Non-pigmented ciliary epithelial cell (primary cell): ENCODE measurements around the gene GPS1.

Source experiments
- DNase-seq: peaks from one replicate; pipeline ENCODE4 v3.0.0-alpha.2; 2010; ENCODE audit warnings: low read depth

Gene GPS1

GRCh38 chr17:82079001-82079677, 27.4 kb downstream of the GPS1 start:
- no peak for DNase-seq

DNA sequence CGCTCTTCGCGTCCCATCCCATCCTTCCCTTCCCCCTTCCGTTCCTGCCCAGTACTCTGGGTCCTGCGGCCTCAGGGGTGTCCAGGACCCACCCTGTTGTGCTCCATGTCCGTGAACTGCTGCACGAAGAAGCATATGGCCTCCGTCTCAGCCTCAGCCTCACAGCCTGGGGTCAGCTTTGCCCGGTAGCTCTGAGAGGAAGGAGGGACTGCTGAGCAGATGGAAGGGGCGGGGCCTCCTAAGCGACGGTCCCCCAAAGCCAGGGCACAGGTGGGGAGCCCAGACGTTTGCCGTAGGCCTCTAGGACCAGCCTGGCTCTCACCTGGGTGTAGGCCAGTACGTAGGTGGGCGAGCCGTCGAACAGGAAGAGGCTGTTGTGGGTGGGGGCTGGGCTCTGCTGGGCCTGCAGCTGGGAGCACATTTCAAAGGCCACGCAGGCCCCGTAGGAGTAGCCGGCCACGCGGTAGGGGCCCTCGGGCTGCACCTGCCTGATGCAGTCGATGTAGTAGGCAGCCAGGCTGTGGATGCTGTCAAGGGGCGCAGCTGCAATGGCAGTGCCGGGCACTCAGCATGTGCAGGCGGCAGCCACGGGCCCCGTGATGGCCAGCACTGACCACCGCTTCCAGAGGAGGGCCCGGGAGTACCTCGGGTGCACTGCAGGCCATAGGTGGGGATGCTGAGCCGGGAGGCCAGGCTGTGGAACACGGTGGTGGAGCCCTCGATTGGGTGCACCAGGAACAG, 28.5 kb downstream of the GPS1 start:
- no peak for DNase-seq

DNA sequence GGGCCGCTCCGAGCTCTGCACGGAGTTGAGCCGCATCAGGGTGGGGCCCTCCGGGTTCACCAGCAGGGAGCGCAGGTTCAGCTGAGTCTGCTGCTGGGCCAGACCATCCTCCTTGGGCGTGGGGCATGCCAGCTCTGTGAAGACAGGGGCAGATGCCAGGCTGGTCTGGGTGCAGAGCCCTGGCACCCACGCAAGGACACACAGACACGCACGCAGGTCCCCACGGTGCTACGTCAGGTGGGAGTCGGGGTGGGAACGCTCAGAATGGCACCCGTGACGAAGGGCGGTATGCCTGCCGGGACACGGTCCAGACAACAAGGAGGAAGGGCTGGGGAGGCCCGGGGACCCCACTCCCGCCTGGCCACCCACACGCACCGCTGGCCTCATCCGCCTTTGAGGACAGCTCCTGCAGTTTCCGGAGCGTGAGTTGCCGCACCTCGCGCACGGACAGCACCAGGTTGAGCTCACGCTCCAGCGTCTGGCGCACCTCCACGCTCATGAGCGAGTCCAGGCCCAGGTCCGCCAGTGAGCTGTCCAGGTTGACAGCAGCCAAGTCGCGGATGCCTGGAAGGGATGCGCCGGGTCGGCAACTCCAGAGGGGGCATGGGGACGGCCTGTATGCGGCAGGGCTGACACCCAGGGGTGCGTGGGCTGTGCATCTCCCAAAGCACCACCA, 29.2 kb downstream of the GPS1 start:
- DNase-seq, result no peak

DNA sequence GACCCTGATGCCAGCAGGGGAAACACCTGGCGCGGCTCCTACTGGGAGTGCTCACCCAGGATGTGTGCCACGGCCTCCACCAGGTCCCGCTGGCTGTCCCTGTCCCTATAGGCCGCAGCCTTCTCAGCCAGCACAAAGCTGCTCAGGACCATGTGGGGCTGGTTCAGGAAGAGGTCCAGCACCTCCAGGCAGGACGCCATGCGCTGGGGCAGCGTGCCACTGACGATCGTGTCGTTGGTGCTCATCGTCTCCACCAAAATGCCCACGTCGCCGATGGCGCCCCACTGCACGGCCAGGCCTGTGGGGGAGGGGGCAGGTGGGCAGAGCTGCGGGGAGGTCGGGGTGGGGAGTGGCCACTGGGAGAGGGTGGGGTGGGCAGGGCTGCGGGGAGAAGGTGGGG, 29.8 kb downstream of the GPS1 start:
- DNase-seq, result no peak

DNA sequence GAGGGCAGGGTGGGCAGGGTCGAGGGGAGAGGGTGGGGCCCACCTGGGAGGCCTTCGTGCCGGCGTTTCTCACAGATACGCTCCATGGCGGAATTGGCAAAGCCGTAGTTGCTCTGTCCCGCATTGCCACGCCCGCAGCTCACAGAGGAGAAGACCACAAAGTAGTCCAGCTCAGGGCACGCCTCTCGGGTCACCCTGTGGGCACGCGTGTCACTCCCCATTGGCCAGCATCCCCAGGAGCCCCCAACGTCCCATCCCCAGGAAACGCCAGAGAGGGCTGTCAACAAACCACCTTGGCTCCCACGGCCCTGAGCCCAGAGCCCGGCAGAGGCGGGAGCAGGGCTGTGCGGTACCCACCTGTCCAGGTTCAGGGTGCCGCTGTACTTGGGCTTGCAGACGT, 30.3 kb downstream of the GPS1 start:
- no peak for DNase-seq

DNA sequence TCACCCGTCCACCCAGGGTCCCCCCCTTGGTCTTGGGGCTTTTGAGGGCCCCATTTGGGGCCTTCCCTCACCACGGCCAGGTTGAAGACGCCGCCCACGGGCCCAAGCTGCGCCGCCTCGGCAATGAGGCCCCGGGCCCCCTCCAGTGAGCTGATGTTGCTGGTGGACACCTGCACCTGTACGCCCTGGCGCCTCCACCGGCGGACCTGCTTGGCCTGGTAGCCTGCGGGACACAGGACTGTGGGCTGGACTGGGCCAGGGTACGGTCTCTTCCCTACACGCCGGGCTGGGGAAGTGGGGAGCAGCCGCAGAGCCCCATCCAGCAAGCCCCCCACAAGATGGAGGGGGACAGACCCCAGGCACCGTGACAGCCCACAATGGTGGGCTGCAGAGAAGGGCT, 30.8 kb downstream of the GPS1 start:
- no peak for DNase-seq

DNA sequence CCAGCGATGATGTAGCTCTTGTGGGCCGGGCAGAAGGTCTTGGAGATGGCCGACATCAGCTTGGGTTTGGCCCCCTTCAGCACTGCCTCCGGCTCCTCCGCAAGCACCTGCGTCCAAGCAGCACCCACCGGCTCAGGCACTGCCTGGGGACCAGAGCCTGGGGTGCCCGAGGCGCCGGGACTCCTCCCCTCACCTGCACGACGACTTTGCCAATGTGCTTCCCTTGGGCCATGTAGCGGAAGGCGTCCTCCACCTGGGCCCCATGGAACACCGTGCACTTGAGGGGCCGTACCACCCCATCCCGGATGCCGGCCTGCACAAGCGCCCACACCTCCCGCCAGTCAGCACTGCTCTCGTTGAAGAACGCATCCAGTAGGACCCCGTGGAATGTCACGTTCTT, 31.3 kb downstream of the GPS1 start:
- DNase-seq, result no peak

- DNase-seq, result no peak
These were observed 32.0 kb downstream of the GPS1 start for GRCh38 chr17:82083533-82084359.

DNA sequence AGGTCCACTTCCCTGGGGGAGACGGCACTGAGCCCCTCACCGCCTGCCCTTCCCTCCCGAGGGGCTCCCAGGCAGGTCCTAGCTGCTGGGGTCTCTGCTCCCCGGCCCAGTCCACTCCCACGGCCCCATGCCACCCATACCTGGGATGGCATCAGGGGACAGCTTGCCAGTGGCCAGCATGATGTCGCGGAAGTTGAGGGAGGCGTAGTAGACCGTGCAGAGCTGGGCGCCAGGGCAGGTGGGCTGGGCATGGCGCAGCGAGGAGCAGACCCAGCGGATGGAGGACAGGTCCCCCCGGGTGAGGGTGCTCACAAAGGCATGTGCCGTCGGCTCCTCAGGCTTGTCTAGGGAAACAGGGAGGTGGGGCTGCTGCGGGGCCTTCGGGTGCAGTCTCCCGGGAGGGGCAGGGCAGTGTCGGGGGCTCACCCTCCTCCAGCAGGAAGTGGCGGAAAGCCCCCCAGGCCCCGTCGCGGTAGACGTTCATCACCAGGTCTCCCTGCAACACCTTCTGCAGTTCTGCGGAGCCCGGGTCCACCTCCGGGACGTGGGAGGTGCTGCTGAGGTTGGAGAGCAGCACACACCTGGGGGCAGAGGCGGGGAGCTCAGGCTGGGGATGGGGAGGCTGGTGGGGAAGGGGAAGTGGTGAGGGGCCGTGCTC, 32.8 kb downstream of the GPS1 start:
- no peak for DNase-seq

DNA sequence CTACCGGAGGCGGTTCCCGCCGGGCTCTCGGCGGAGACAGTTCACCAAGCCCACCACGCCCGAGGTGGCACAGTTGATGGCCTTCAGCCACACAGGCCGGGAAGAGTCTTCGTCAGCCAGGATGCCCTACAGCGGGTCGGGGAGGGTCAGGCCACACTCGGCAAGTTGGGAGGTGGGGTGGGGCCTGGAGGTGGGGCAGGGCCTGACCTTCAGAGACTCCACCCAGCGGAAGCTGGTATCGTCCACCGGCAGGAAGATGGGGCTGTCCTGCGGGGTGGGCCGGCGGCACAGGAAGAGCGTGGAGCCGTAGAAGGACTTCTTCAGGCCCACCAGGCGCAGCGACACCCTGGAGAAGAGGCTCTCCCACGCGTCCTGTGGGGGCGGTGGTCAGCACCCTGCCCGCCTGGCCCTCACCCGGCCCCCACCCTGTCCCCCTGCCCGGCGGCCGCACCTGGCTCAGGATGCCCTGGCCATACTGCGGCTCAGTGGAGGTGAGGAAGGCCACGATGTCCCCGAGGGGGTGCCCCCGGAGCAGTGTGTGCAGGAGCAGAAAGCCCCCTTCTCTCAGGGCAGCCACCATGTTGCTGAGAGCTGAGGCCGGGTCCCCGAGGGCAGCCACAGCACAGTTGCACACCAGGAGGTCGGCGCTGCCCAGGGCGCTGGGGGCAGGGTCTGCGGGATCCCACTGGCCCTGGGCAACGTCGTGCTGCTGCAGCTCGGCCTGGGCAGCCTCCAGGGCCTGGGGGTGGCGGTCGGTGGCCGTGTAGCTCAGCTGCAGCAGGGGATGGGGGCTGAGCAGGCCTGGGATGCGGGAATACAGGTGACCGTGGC, 33.5 kb downstream of the GPS1 start:
- DNase-seq, result no peak

DNA sequence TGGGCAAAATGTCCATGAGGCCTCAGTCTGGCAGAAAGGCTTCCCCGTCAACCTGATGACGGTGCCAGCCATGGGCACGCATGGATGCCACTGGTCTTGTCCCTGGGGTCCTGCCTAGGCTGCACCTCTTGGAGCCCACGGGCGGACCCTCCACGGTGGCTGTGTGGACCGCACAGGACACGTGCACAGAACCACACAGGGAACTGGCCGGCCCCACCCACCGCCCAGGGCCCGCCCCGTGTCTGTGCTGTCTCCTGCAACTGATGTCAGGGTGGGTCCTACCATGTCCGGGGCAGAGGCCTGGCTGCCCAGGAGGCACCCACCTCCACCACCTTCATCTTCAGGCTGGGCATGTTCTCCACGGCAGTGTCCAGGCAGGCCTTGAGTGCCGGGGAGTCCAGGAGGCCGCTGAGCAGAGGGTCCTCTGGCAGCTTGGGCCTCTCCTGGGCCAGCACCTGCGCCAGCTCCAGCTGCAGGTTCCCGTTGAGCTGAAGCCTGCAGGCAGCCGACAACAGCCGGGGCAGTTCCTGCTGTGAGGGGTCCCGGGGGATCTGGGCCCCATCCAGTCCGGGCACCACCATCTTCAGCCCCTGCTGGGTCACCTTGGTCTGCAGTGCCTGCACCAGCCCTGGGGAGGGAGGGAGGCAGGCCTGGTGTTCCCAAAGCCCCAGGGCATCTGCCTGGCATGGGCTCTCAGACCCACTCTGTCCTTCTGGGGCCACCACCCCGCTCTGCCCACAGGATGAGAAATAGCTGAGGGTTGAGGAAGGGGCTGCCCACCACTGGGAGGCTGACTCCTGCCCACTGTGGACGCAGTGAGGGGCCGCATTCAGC, 34.5 kb downstream of the GPS1 start:
- DNase-seq, result no peak

GRCh38 chr17:82086941-82087906, 35.5 kb downstream of the GPS1 start:
- no peak for DNase-seq

DNA sequence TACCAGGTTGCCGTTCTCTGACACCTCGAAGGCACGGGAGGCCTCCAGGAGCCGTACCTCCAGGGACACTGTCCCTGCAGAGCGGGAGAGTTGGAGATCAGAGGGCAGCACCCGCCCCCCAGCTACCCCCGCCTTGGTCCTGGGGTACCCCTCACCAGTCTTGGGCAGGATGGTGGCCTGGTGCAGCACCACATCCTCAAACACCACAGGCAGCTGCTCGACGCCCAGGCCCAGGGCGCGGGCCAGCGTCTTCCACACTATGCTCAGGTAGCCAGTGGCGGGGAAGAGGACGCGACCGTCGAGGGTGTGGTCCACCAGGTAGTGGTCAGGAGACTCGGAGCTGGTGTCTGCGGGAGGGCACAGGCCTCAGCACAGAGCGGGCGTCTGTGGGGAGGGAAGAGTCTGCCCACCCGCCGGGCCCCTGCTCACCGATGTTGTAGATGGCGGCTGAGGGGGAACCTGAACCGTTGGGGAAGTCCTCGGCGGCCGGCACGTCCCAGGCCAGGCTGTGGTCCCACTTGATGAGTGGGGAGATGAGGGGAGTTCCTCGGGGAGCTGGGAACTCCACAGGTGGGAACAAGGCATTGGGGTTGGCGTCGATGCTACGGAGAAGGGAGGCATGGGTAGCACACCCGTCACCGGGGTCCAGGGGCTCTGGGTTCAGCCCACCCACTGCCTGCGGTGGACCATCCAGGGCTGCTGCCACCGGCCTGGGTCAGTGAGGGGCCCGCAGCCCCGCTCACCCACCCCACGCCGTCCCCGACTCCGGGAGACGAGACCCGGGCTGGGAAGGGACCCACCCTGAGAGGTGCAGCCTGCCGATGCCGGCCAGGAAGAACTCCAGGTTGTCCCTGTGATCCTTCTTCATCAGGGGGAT, 36.5 kb downstream of the GPS1 start:
- DNase-seq, result no peak

GRCh38 chr17:82088838-82089722, 37.4 kb downstream of the GPS1 start:
- DNase-seq, result no peak

DNA sequence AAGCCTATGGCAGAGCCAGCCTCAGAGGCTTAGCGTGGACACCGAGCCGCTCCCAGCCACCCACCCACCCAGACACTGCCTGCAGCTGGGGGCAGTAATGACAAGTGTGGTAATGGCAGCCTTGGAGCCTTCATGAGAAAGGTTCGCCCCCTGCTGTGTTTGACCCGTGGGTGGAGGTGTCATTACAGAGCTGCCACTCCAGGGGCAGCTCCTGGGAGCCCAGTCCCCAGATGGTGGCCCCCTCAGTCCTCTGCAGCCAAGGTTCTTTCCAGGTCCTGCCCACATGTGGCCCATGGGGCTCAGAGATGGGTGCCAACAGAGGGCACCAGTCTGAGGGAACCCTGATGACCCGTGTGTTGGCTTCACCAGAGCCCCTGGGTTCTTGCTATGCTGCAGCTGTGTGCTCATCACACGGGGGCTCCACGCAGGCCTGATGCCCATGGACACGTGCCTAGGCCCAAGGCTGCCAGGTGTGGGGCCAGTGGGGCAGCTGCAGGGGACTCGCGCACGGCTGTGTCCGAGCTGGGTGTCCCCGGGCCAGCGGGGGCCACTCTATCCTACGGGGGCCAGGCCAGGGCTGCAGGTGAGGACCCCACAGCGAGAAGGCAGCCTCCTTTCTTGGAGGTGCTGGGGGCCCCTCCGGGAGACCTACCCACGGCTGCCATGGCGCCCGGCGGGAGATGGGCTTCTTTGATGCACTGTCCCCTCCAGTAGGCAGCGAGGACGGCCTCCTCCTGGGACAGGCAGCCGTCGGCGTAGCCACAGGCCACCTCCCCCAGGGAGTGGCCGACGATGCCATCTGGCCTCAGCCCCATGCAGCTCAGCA, 38.2 kb downstream of the GPS1 start:
- DNase-seq, result no peak
